GM23338 (cell line): Measurements from ENCODE around the gene GH1. TPM values are rescaled to one million over a fixed set of nuclear protein-coding genes. Genes with fewer than 3 reads are reported as not detected.
"Not testable (repeated sequence)": the region's sequence is repeated elsewhere in the genome, so short reads cannot be mapped to it uniquely, and the experiment has no call there.

Experiments used
- ATAC-seq: fragments of 200-7000 bp; cut with Tn5 transposase; 3 replicates; pipeline ENCODE4 v1.9.1; 2020
- DNase-seq: peaks from one replicate; pipeline ENCODE4 v3.0.0-alpha.2; 2015; ENCODE audit warnings: low spot score
- H2AFZ ChIP-seq: fragments of 200-600 bp; sonication (generic); 2 replicates; pipeline ENCODE4 v1.8.0; 2016; ENCODE audit warnings: antibody characterized with exemption, mild to moderate bottlenecking, moderate library complexity
- H3F3A ChIP-seq: fragments of 200-600 bp; sonication (generic); replicated peaks from 2 replicates; pipeline ENCODE4 v1.8.0; 2017; ENCODE audit warnings: antibody characterized with exemption, mixed run types, low read depth
- H3K27ac ChIP-seq: fragments of 200-600 bp; sonication (generic); 2 replicates; pipeline ENCODE4 v1.6.1; 2016; ENCODE audit warnings: low read depth
- H3K27me3 ChIP-seq: fragments of 200-600 bp; sonication (generic); 2 replicates; pipeline ENCODE4 v1.8.0; 2016; ENCODE audit warnings: mild to moderate bottlenecking, mixed run types, moderate library complexity; ENCODE audit not compliant: insufficient read depth
- H3K36me3 ChIP-seq: fragments of 200-600 bp; sonication (generic); 2 replicates; pipeline ENCODE4 v1.8.0; 2016; ENCODE audit warnings: mild to moderate bottlenecking; ENCODE audit not compliant: insufficient read depth
- H3K4me1 ChIP-seq: fragments of 200-600 bp; sonication (generic); 2 replicates; pipeline ENCODE4 v1.8.0; 2016; ENCODE audit warnings: mild to moderate bottlenecking, moderate library complexity; ENCODE audit not compliant: insufficient read depth
- H3K4me2 ChIP-seq: fragments of 200-600 bp; sonication (generic); 2 replicates; pipeline ENCODE4 v1.7.1; 2017; ENCODE audit warnings: mixed run types
- H3K4me3 ChIP-seq: fragments of 200-600 bp; sonication (generic); 2 replicates; pipeline ENCODE4 v1.6.1; 2016; ENCODE audit warnings: mixed run types
- H3K79me2 ChIP-seq: fragments of 200-600 bp; sonication (generic); replicated peaks from 2 replicates; pipeline ENCODE4 v1.8.0; 2017; ENCODE audit warnings: mild to moderate bottlenecking; ENCODE audit not compliant: insufficient read depth
- H3K9me2 ChIP-seq: fragments of 200-600 bp; sonication (generic); 2 replicates; pipeline ENCODE4 v1.8.0; 2017; ENCODE audit not compliant: insufficient read depth
- H4K20me1 ChIP-seq: fragments of 200-600 bp; sonication (generic); replicated peaks from 2 replicates; pipeline ENCODE4 v1.8.0; 2017; ENCODE audit warnings: mild to moderate bottlenecking; ENCODE audit not compliant: insufficient read depth
- H3K27ac Mint-ChIP-seq: 2 replicates; pipeline ENCODE4 v1.8.0; 2020; ENCODE audit warnings: inconsistent platforms, mild to moderate bottlenecking, moderate library complexity, mixed read lengths
- H3K27me3 Mint-ChIP-seq: 3 replicates; pipeline ENCODE4 v1.8.0; 2022; ENCODE audit warnings: low read depth, mild to moderate bottlenecking, moderate library complexity, mixed read lengths, inconsistent platforms; ENCODE audit not compliant: insufficient read depth, poor library complexity
- H3K36me3 Mint-ChIP-seq: 3 replicates; pipeline ENCODE4 v1.8.0; 2021; ENCODE audit warnings: low read depth, mild to moderate bottlenecking, inconsistent platforms, moderate library complexity, mixed read lengths
- H3K4me1 Mint-ChIP-seq: 3 replicates; pipeline ENCODE4 v1.8.0; 2020; ENCODE audit warnings: mild to moderate bottlenecking, inconsistent platforms, mixed read lengths
- H3K4me3 Mint-ChIP-seq: 3 replicates; pipeline ENCODE4 v1.8.0; 2021; ENCODE audit warnings: moderate library complexity, mild to moderate bottlenecking, inconsistent platforms, mixed read lengths
- H3K9me3 Mint-ChIP-seq: 3 replicates; pipeline ENCODE4 v1.8.0; 2020; ENCODE audit warnings: moderate library complexity, mild to moderate bottlenecking, inconsistent platforms, mixed read lengths
- STAT1 ChIP-seq: IDR thresholded peaks from one replicate; pipeline ENCODE4 v1.6.1; 2016; ENCODE audit warnings: antibody characterized with exemption; ENCODE audit not compliant: unreplicated experiment
- ZNF462 ChIP-seq: fragments of 250-450 bp; sonication (Bioruptor Pico); IDR thresholded peaks from 2 replicates; pipeline ENCODE4 v1.5.0; 2020; ENCODE audit warnings: mild to moderate bottlenecking, moderate library complexity
- polyA plus RNA-seq: library from polyadenylated mRNA; unstranded; fragments of >200 nt; fragmentation: Nextera tagmentation; extraction: Ambion mirVana; gene quantifications from 2 replicates; pipeline ENCODE4 v1.2.1, GENCODE V29; 2016
- total RNA-seq: library from RNA; depleted of rRNA; stranded (reverse); fragments of >200 nt; shearing (Covaris generic); gene quantifications from 2 replicates; pipeline ENCODE4 v1.2.3, GENCODE V29; 2014

Gene GH1
- total and polyA plus RNA-seq, 2 experiments from 2014 or later: 0.57 TPM; not detected in 1

GRCh38 chr17:63880706-63881105 is 37.9 kb downstream of the GH1 start (continued):
- TF ChIP-seq ZNF462 (CRISPR knock-in tag) (no peak), STAT1 (no peak)

GRCh38 chr17:63878413-63878812 is 40.2 kb downstream of the GH1 start:
- H3K9me3 Mint-ChIP-seq: not testable (repeated sequence)

GRCh38 chr17:63874693-63875092 is 43.9 kb downstream of the GH1 start:
- not testable (repeated sequence) for H2AFZ ChIP-seq, H3K79me2 ChIP-seq, H3K4me1 ChIP-seq, H3K4me1 Mint-ChIP-seq, H3K27me3 ChIP-seq, H4K20me1 ChIP-seq, H3K9me3 Mint-ChIP-seq, H3K4me3 Mint-ChIP-seq, H3K36me3 ChIP-seq, H3K4me2 ChIP-seq, H3K9me2 ChIP-seq, H3K4me3 ChIP-seq, H3K36me3 Mint-ChIP-seq, H3K27ac Mint-ChIP-seq, H3F3A ChIP-seq, DNase-seq, ATAC-seq, H3K27ac ChIP-seq, H3K27me3 Mint-ChIP-seq

More at GRCh38 chr17:63878413-63878812, 40.2 kb downstream of the GH1 start:
- H3K4me3 Mint-ChIP-seq, H3K27ac ChIP-seq, H2AFZ ChIP-seq, H3K27me3 ChIP-seq, H3K36me3 ChIP-seq, H3K4me3 ChIP-seq, H3K4me2 ChIP-seq, ATAC-seq, H4K20me1 ChIP-seq, H3K9me2 ChIP-seq, H3K27ac Mint-ChIP-seq, H3F3A ChIP-seq, H3K79me2 ChIP-seq, DNase-seq, H3K36me3 Mint-ChIP-seq, H3K27me3 Mint-ChIP-seq: not testable (repeated sequence)
- H3K4me1 Mint-ChIP-seq: peaks cover 18% of the 10 kb centered on the region
- H3K4me1 ChIP-seq: peaks cover 14% of the 10 kb centered on the region; the same call in 1 of the 2 replicates
